GM21381 (cell line): ENCODE data around the gene LRCH2.
"Not testable (repeated sequence)": the region's sequence is repeated elsewhere in the genome, so short reads cannot be mapped to it uniquely, and the experiment has no call there.

Experiments used
- ATAC-seq: cut with Tn5 transposase; IDR thresholded peaks from one replicate; pipeline ENCODE4 v1.9.1; 2021; ENCODE audit warnings: mild to moderate bottlenecking, moderate library complexity; ENCODE audit not compliant: unreplicated experiment

Gene LRCH2, protein sequence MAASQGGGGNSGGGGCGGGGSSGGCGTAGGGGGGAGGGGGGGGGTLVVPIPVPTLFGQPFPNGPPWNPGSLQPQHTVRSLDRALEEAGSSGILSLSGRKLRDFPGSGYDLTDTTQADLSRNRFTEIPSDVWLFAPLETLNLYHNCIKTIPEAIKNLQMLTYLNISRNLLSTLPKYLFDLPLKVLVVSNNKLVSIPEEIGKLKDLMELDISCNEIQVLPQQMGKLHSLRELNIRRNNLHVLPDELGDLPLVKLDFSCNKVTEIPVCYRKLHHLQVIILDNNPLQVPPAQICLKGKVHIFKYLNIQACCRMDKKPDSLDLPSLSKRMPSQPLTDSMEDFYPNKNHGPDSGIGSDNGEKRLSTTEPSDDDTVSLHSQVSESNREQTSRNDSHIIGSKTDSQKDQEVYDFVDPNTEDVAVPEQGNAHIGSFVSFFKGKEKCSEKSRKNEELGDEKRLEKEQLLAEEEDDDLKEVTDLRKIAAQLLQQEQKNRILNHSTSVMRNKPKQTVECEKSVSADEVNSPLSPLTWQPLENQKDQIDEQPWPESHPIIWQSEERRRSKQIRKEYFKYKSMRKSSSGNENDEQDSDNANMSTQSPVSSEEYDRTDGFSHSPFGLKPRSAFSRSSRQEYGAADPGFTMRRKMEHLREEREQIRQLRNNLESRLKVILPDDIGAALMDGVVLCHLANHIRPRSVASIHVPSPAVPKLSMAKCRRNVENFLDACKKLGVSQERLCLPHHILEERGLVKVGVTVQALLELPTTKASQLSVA

GRCh38 chrX:115233497-115234455 is at the start of gene LRCH2:
Gene LRCH2, minus strand, starts transcription at chrX:115234096. Its CDS starts 55 bp downstream, at chrX:115234041.
- ATAC-seq = no peak

DNA sequence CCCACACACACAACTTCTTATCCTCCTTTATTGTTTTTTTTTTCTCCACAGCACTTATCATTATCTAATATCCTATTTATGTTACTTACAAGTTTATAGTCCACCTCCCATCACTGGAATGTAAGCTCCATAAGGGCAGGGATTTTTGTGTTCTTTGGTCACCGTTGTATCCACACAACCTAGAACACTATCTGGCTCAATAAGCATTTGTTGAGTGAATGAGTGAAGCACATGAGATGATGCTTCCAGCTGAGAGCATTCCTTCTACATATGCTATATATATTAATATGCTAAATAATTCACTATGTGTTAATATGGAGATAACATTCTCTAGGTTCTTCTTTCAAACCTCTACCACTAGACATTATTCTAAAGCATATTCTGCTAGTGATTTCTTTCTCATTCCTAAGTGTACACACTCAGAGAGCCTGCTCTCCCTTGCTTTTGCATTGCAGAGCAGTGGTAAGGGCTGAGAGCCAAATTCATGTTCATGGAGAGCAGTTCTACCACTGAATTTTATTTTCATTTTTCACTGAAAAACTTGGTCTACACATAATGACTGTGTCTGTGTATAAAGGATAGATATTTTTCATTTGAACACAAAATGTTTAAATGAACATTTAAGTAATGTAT is 35.3 kb upstream of the LRCH2 start:
- ATAC-seq = no peak

- no peak for ATAC-seq
Observed at GRCh38 chrX:115268421-115268820, 34.5 kb upstream of the LRCH2 start.

DNA sequence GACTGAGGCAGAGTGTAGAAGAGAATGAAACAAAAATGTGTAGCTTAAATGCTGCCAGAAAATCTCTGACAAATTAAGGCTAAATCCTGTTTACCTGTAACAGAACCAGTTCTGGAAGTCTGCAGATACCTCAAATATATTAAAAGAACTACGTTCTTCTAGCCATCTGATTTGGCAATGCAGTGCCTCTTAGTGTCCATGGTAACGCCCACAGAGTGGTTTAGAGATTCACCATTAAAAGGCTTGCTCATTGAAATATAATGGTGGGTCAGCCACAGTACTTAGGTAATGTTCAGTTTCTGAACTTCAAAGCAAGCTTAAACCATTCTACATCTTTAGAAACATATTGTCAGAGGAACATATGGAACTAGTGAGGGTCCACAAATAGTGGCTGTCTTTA is 32.4 kb upstream of the LRCH2 start:
- no peak for ATAC-seq

GRCh38 chrX:115264009-115264408 is 30.1 kb upstream of the LRCH2 start:
- no peak for ATAC-seq

DNA sequence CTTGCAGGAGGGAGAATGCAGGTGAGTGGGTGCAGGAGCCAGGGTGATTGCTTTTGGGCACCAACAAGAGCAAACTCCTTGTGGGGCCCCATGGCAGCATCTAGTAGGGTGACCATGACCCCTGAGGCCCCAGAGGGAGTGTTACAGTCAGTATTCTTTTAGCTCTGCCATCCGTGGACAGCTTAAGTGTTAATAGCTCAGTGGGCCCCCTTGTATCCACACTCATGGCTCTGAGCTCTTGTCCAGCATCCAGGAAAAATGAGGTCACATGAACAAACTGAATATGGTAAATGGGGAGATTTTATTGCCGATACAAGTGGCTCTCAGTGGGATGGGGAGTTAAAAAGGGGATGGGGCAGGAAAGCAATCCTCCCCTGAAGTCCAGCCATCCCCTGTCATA is 27.3 kb upstream of the LRCH2 start:
- ATAC-seq = no peak

DNA sequence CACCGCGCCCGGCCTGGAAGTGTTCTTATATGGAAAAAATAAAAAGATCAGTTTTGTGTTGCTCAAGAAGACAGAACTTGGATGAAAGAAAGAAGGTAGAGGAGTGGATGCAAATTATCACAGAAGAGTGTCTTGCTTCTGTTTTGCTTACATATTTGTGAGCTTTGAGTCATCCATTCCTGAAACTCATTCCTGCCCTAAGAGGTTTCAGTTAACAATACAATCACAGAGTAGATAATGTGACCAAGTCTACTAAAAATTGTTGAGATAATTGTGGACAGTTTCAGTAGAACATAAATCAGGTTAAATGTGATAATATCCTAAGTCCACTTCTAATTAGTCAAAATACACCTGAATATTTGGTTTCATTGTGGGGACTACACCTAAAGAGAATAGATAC is 26.4 kb upstream of the LRCH2 start:
- ATAC-seq = no peak

- ATAC-seq = no peak
Observed at GRCh38 chrX:115259238-115259875, 25.5 kb upstream of the LRCH2 start.

DNA sequence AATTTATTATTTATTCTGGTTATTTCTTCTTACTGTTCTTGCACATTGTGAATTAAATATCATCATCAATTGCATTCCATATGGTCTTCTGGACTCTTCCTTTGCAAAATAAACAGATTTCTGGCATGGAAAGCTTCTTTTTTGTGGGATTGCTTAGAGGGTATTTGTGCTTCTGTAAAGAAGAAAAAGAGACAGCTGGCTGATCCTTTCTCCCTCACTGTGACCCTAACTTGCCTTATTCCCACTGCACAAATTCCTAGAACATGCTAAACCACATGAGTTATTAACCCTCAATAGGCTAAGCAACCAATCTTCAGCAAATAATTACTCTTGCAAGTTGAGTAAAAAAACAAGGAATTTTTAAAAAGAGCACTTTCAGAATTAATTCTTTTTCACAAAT is 23.8 kb upstream of the LRCH2 start:
- ATAC-seq = no peak

DNA sequence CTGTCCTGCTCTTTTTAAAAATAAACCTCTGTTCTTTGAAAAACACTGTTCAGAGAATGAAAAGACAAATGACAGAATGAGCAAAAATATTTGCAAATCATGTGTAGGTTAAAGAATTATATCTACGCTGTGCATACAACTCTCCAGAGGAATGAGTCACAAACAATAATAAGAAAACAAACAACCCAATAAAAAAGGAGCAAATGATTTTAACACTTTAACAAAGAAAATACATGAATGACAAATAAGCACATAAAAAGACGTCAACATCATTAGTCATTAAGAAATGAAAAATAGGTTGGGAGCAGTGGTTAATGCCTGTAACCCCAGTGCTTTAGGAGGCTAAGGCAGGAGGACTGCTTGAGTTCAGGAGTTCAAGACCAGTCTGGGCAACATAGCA is 21.1 kb upstream of the LRCH2 start:
- ATAC-seq = no peak

DNA sequence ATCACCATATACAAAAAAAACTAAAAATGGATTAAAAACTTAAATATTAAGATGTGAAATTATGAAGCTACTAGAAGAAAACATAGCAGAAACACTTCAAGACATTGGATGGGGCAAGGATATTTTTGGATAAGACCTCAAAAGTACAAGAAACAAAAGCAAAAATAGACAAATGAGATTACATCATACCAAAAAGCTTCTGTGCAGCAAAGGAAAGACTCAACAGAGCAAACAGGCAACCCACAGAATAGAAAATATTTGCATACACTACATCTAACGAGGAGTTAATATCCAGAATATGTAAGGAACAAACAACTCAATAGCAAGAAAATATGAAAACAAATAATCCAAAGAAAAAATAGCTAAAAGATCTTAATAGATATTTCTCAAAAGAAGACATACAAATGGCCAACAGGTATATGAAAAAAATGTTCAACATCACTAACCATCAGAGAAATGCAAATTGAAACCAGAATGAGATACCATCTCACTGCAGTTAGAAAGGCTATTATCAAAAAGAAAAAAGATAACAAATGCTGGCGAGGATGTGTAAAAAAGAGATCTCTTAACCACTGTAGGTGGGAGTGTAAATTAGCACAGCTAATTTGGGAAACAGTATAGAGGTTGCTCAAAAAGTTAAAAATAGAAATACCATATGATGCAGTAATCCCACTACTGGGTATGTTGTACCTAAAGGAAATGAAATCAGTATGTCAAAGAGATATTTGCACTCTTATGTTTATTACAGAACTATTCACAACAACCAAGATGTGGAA is 17.8 kb upstream of the LRCH2 start:
- ATAC-seq = no peak

DNA sequence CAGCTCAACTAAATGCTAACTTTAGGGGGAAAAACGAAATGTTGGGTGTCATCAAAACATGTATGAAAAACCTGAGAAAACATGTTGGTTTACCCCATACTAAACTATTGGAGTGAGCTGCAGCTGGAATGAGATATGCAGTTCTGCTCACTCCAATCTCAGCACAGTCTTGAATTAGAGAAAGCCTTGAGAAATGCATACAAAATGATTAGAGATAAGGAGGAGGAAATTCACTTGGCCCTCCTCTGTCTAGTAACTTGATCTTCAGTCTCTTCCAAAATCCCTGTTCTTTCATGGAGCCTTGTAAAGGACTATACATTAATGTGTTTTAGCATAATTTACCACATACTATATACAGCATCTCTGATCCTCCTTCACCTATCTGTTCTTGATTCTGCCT is 3.2 kb upstream of the LRCH2 start:
- ATAC-seq = no peak

DNA sequence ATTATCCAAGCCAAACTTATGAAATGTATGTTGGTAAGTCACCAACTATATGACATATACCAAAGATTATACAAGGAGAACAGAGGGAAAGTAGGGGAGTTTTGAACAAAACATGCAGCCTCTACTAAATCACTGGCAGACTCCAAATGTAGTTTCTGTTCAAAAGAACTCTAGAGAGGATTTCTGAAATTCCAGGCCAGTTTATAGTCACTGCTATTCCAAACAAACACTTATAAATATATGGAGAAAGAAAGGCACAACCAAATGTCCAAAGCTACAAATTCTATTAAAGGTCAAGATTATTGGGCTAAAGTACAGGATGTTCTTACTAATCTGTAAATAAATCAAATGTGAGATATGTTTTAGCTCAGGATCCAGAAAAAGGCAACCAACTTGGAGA is 2.7 kb upstream of the LRCH2 start:
- ATAC-seq = no peak

DNA sequence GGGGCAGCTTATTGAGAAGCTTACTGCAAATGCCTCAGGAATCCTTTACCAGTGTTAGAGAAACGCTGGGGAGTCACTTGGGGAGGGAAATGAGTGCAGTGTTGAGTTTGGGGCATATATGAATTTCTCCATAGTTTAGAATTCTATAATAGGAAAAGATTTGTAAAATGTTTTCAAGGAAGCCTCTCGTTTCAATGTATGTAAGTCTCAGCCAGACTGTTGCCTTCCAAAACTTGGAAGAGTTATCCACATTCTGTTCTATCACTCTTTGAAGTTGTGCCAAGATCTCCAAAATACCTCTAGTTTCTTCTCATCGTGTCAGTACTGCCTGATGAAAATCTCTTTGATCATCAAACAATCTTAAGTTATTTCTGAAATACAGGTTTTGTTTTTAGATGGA is 565 bp upstream of the LRCH2 start:
- ATAC-seq = no peak

- no peak for ATAC-seq
Observed at GRCh38 chrX:115232933-115233496, 881 bp downstream of the LRCH2 start.

DNA sequence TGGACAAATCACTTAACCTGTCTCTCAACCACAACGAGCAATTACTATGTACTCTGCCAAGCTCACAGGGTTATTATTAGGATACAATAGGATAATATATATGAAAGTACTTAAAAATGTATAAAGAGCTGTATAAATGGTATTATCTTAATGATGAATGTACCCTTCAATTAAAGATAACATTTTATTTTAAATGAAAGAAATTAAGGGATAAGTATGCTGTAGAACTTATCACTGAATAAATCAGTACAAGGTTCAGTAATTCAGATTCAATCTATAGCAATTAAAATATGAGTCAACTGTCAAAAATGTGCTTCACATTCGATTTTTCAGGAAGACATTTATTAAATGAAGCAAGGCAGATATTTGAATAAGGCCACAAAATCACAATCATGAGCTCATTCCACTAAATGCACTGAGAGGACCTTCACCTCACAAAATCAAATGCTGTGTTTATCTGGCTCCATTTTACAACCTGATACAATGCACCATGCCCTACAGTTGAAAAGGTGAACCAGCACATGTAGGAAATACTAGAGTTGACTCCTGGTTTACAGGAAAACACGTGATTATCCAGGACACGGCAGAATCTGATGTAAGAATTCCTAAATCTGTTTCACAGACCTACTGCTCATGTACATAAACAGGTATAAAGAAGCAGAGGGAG is 4.4 kb downstream of the LRCH2 start:
- ATAC-seq = no peak

DNA sequence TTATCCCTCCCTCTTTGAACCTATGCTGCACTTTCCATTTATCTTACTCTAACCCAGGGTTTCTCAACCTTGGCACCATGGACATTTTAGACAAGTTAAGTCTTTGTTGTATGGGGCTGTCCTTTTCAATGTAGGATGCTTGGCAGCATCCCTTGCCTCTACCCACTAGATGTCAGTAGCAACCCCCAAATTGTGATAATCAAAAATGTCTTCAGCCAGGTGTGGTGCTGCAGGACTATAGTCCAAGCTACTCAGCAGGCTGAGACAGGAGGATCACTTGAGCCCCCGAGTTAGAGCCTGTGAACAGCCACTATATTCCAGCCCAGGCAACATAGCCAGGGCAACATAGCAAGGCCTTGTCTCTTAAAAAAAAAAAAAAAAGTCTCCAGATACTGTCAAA is 7.0 kb downstream of the LRCH2 start:
- no peak for ATAC-seq

GRCh38 chrX:115217346-115217745 is 16.6 kb downstream of the LRCH2 start:
- not testable (repeated sequence) for ATAC-seq

DNA sequence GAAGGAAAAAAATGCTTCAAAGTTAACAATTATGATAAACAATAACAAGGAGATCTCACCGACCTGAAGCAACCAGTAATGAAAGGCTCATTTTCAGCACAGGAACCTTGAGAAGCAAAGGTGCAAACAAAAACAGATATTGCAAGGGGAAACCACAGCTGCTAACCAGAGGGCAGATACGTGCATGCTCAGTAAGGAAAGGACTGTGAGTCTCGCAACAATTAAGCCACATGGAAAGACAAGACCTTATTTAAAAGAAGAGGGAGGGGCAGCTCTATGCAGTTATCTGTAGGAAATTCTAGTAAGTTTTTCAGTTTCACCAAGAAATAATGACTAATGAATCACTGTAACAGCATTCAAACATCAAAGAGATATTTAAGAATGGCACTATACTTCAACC is 19.3 kb downstream of the LRCH2 start:
- no peak for ATAC-seq
